GM06990 (cell line): Measurements from ENCODE around the gene GDPD3.

Source experiments
- DNase-seq: peaks from one replicate; pipeline ENCODE4 v3.0.0-alpha.2; 2011; ENCODE audit not compliant: insufficient read length; ENCODE audit errors: extremely low read depth
- H3K27me3 ChIP-seq: replicated peaks from 2 replicates; pipeline ENCODE4 v1.6.0; 2011; ENCODE audit warnings: low read length; ENCODE audit not compliant: control insufficient read depth, insufficient read depth
- H3K36me3 ChIP-seq: 2 replicates; pipeline ENCODE4 v1.5.1; 2011; ENCODE audit warnings: low read length; ENCODE audit not compliant: control insufficient read depth, insufficient read depth
- H3K4me3 ChIP-seq: replicated peaks from 2 replicates; pipeline ENCODE4 v1.5.1; 2011; ENCODE audit warnings: low read depth, mild to moderate bottlenecking, control low read depth, low read length
- CTCF ChIP-seq: IDR thresholded peaks from 2 replicates; pipeline ENCODE4 v1.5.1; 2011; ENCODE audit warnings: low read length, control low read depth, mild to moderate bottlenecking, inconsistent platforms; ENCODE audit not compliant: insufficient read depth, poor library complexity, severe bottlenecking

The GDPD3 gene

GRCh38 chr16:30122604-30123160, 9.3 kb upstream of the GDPD3 start:
- no peak for DNase-seq
- TF ChIP-seq CTCF: no peak
- Histone ChIP-seq H3K36me3 (no peaks in the 10 kb centered on the region; the same call in 1 of the 2 replicates), H3K27me3 (no peaks in the 10 kb centered on the region), H3K4me3 (peak overlapping the region; percentile 87)

GRCh38 chr16:30121741-30122571, 8.6 kb upstream of the GDPD3 start:
- DNase-seq: no peak
- H3K27me3 ChIP-seq: no peaks in the 10 kb centered on the region
- no peaks in the 10 kb centered on the region; the same call in none of the 2 replicates for H3K36me3 ChIP-seq
- peak overlapping the region; percentile 87 for H3K4me3 ChIP-seq
- no peak for TF ChIP-seq CTCF

DNA sequence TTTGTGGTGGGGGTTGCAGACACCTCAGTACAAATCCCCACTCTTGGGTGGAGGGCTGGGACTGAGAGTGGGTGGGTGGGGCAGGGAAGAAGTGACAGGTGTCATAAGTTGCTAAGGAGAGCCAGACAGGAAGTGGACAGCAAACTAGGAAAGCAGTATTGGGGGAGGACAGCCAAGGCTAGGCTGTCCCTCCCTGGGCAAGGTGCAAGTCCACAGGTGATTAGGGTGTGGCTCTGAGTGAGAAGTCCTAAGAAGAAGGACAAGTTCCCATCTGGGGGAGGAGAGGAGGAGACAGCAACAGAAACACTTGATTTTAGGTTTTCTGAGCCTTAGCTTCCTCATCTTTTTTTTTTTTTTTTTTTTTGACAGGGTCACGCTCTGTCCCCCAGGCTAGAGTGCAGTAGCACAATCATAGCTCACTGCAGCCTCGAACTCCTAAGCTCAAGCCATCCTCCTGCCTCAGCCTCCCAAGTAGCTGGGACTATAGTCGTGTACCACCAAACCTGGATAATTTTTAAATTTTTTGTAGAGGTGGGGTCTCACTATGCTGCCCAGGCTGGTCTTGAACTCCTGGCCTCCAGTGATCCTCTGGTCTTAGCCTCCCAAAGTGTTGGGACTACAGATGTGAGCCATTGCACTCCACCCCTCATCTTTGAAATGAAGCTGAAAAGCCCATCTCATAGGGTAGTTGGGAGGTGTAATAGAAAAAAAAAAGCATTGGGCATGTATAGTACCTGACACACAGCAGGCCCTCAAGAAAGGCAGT, 7.2 kb upstream of the GDPD3 start:
- Histone ChIP-seq H3K27me3 (no peaks in the 10 kb centered on the region), H3K4me3 (no peak overlapping the region), H3K36me3 (peaks cover 2% of the 10 kb centered on the region)
- no peak for DNase-seq
- TF ChIP-seq CTCF: no peak

GRCh38 chr16:30119428-30119827, 6.1 kb upstream of the GDPD3 start:
- no peak for TF ChIP-seq CTCF
- no peaks in the 10 kb centered on the region for H3K27me3 ChIP-seq
- no peak overlapping the region for H3K4me3 ChIP-seq
- DNase-seq: no peak
- peaks cover 2% of the 10 kb centered on the region for H3K36me3 ChIP-seq

- no peaks in the 10 kb centered on the region for H3K27me3 ChIP-seq
- no peak for TF ChIP-seq CTCF
- H3K36me3 ChIP-seq: peaks cover 2% of the 10 kb centered on the region
- H3K4me3 ChIP-seq: no peak overlapping the region
- DNase-seq: no peak
These were observed 4.4 kb upstream of the GDPD3 start for GRCh38 chr16:30117768-30118167.
